HG02763 (cell line): ENCODE results near the gene ICAM1.

Experiments
- ATAC-seq: cut with Tn5 transposase; IDR thresholded peaks from one replicate; pipeline ENCODE4 v1.9.1; 2021; ENCODE audit warnings: mild to moderate bottlenecking, moderate library complexity; ENCODE audit not compliant: unreplicated experiment

ICAM1 gene

DNA sequence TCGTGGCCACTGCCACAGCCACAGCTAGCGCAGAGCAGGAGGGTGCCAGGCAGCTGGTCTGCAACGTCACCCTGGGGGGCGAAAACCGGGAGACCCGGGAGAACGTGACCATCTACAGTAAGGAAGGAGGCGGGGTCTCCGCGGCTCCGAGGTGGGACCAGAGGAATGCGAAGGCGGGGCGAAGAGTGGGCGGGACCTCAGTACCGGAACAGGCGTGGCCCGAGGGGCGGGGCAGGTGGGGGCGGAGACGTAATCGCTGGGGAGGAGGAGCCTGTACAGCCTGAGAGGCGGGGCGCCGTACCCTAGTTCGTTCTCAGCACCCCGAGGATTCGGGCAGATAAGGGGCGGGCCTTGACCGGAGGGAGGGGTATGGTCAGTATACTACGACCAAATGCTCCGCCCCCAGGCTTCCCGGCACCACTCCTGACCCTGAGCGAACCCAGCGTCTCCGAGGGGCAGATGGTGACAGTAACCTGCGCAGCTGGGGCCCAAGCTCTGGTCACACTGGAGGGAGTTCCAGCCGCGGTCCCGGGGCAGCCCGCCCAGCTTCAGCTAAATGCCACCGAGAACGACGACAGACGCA is 21.4 kb downstream of the ICAM1 start:
- ATAC-seq: peak; percentile 43

DNA sequence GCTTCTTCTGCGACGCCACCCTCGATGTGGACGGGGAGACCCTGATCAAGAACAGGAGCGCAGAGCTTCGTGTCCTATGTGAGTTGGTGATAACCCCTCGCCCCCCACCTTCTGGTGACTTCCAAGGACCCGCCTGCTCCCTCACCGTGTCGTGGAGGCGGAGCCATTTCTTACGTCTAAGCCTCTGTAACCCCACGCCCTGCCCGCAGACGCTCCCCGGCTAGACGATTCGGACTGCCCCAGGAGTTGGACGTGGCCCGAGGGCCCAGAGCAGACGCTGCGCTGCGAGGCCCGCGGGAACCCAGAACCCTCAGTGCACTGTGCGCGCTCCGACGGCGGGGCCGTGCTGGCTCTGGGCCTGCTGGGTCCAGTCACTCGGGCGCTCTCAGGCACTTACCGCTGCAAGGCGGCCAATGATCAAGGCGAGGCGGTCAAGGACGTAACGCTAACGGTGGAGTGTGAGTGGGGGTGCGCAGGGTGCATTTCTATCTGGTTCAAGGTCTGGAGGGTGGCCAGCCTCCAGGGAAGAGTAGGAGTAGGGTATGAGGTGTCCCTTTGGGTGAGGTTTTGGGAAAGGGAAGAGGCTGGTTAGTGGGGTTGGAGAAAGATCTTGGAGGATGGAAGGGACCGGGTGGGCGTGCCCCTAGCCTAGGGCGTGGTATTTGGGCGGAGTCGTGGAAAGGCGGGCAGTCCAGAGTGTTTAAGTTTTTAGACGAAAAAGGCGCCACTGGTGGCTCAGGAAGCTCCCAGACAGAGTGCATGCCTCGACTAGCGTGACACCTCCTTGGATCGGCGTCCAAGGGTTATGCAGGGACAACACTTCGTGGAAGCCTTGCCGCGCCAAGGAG is 22.1 kb downstream of the ICAM1 start:
- ATAC-seq: no peak

DNA sequence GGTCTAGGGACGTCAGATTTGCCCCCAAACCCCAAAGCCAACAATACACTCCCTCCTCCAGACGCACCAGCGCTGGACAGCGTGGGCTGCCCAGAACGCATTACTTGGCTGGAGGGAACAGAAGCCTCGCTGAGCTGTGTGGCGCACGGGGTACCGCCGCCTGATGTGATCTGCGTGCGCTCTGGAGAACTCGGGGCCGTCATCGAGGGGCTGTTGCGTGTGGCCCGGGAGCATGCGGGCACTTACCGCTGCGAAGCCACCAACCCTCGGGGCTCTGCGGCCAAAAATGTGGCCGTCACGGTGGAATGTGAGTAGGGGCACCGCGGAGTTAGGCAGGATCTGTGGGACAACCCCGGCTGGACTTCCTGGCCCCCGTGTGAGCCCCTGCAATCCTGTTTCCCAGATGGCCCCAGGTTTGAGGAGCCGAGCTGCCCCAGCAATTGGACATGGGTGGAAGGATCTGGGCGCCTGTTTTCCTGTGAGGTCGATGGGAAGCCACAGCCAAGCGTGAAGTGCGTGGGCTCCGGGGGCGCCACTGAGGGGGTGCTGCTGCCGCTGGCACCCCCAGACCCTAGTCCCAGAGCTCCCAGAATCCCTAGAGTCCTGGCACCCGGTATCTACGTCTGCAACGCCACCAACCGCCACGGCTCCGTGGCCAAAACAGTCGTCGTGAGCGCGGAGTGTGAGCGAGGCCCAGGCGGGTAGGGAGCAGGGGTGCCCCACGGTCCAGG is 22.9 kb downstream of the ICAM1 start:
- ATAC-seq: no peak

DNA sequence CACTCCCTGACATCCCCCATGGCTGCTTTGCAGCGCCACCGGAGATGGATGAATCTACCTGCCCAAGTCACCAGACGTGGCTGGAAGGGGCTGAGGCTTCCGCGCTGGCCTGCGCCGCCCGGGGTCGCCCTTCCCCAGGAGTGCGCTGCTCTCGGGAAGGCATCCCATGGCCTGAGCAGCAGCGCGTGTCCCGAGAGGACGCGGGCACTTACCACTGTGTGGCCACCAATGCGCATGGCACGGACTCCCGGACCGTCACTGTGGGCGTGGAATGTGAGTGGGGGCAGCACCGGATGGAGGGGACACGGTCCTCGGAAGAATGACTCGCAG is 23.4 kb downstream of the ICAM1 start:
- ATAC-seq: no peak

DNA sequence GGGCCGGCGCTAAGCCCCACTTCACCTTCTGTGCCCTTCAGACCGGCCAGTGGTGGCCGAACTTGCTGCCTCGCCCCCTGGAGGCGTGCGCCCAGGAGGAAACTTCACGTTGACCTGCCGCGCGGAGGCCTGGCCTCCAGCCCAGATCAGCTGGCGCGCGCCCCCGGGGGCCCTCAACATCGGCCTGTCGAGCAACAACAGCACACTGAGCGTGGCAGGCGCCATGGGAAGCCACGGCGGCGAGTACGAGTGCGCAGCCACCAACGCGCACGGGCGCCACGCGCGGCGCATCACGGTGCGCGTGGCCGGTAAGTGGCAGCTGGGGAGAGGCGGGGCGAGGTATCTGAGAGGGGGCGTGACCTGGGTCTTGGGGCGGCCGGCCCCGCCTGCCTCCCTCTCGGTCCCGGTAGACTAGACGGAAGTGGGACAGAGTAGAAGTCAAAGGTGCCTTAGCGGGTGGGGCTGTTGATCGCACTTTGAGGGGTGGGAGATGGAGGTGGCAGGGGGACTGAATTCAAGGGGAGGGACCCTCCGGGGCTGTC is 24.5 kb downstream of the ICAM1 start:
- no peak for ATAC-seq

DNA sequence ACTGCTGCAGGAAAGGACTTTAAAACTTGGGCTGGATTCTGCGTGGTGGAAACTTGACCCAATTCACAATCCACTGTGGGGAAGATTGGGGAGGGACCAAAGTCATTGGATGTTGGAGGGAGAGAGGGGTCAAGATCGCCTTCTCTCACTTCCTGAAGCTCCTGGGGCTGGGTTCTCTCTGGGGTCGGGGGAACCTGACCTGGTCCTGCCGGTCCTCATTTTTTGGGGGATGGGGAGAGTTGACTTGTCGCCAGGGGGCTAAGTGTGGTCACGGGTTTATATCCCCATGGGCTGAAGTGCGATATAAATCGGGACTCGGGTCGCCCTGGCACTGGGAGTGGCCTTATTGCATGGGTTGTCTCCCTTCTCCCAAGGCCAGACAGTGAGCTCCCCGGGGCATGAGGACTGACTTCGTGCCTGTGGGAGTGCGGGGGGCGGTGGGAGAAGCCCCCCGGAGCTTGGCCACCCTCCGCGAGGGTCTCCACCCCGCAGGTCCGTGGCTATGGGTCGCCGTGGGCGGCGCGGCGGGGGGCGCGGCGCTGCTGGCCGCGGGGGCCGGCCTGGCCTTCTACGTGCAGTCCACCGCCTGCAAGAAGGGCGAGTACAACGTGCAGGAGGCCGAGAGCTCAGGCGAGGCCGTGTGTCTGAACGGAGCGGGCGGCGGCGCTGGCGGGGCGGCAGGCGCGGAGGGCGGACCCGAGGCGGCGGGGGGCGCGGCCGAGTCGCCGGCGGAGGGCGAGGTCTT is 25.1 kb downstream of the ICAM1 start:
- no peak for ATAC-seq

DNA sequence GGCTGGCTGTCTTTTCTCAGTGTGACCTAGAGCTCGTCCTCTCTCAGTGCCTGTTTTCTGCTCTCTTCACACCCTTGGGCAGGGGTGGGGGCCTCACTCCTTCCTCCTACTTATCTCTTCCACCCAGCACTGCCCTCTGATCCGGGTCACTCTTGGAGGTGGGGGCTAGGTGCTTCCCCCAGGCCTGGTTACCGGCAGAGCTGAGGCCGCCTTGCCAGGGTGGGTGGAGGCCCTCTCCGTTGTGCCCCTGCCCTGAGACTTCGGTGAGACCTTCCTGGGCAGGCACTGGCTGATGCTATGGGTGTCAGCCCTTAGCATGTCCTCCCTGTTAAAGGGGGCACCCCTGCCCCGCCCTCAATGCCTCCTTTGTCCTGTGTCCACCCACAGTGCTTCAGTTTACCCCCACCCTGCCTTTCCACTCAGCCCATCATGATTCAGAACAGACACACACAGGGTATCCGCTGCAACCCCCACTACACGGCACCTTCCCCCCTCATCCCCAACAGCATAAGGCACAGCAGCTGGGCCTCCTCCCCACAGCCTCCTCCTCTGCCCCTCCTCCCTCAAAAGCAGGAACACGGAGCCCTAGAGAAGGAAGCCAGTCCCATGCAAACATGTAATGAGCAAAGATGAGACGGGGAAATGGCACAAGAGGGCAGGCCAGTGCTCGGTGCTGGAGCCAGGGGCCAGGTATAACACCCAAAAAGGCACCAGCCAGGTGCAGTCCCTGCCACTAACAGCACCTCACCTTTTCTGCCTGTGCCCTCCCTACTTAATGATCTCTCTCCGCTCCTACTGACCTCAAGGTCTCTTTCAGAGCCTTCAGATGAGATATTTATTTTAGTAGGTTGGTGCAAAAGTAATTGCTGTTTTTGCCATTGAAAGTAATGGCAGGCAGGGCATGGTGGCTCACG is 28.9 kb downstream of the ICAM1 start:
- no peak for ATAC-seq

DNA sequence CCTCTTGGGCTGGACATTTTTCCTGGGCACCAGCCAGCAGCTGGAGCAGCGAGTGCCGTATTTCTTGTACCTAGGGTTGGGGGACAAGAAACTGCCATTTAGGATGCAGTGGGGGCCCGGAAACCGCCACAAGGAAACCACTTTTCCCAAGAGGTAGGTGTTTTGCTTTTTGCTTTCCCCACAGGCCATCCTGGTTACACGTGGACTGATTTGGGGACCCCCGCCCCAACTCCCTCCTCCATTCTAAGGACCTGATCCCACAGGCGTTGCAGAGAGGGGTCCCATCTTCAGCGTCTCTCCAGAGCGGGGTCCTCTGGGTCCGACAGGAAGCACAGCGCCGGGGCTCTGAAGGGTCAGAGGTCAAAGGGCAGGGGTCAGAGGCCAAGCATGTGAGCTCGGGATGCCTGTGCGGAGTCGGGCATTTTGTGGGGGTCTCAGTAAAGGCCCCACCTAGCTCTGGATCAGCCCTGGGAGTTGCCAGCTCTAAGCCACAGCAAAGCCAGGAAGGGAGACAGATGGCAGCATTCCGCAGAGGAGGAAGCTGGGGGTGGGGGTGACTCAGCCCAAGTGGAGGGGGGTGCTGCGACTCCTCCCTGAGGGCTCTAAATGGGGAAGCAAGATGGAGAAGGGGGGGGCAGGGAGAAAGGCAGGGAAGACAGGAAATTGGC is 34.4 kb downstream of the ICAM1 start:
- ATAC-seq: no peak

DNA sequence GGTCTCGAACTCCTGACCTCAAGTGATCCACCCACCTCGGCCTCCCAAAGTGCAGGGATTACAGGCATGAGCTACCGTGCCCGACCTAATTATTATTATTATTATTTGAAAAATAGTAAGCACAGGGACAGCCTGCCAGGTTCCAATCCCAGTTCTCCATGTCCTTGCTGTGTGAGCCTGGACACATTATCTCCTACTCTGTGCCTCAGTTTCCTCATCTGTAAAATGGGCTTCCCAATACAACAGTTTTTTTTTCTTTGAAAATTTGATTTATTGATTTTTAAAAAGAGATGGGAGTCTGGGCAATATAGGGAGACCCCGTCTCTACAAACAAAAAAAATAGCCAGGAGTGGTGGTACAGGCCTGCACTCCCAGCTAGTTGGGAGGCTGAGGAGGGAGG is 35.4 kb downstream of the ICAM1 start:
- no peak for ATAC-seq

DNA sequence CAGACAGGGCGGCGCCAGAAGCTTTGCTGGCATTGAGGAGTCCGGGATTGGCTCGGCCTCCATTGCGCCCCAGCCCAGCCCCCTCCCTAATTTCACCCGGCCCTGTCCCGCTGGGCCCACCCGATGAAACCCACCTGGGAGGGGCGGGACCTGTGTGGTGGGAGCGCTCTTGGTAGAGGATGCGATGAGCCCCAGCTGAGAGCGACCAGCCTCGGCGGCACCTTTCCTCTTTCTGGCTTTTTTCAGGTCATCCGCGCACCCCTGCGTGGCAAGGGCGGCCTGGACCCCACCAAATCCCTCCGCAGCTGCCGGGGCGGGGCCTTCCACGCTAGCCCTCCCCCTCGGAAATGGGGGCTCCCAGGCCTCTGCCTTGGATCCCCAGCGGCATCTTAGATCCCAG is 38.5 kb downstream of the ICAM1 start, which contains the start of gene ZGLP1:
TSS of gene ZGLP1 (minus strand) at position 393 of the 400 bp plus-strand sequence.
- no peak for ATAC-seq

DNA sequence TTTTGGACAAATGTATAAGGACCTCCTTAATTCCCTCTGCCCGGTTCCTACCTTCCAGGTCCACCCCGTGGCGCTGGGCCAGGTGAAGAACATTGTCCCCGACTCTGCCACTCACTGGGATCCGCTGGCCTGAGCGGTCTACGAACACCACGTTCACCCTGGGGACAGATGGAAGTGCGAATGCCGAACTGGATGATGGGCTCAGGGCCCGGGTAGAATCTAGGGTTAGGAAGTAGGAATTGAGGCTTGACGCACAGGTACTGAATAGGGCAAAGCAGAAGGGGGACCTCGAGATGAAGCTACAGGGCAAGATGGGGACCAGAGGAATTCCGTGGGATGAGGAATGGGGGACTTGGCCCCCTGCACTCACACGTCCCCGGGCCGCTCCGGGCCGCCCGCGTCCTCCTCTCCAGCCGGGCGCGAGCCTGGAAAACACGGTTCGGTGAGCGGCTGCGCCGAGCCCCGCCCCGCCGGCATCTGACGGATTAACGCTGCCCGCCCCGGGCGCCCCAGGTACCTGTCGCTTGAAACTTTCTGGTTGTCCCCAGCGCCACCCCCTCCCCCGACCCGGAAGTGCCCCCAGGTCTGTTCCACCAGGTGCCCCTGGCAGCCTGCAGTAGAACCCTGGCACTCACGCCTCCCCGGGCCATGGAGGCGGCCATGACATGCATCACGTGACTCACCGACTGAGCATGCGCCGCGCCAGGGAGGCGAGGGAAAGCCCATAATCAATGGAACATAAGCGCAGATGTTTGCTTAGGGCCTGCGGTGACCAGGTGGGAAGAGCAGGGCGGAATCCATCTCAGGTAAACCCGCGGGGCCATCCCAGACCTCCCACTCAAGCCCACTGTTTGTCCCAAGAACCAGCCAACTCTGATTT is 44.7 kb downstream of the ICAM1 start, which contains the start of gene FDX2:
TSS of gene FDX2 (minus strand) at position 681 of the 880 bp plus-strand sequence. CDS start at position 662, 19 bp downstream.
- peak; percentile 72 for ATAC-seq

DNA sequence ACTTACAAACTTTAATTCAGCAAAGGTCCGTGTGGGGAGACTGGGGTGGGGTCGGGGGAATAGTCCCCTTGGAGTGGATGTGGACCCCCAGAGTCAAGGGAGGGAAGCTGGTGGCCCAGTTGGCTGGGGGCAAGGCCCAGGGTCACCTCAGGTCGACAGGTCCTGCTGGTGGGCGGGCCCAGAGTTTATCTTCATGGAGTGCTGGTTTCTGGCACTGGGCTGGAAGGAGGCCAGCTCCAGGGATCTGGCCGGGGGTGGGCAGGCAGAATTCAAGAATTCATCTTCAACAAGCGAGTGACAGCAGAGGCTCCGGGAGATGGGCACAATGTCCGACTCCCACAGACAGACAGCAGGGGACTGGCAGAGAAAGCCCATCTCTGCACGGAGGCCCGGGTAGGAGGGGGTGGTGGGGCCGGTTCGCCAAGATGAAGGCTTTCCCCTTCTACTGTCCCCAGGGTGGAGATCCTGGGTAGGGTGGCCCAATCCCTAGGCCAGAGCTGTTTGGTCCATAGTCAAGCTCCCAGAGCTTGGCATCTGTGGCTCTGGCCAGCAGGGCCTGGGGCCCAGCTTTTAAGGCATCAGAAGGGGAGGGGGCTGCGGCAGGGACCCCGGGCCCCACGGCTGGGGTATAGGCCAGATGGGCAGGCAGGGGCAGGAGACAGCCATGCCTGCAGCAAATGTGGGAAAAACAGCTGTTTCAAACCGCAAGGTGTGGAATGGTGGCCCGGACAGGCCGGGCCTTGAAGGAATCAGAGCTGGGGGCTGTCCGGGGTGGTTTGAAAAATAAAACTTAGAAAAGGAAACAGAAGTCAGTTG is 45.5 kb downstream of the ICAM1 start:
- ATAC-seq: no peak

DNA sequence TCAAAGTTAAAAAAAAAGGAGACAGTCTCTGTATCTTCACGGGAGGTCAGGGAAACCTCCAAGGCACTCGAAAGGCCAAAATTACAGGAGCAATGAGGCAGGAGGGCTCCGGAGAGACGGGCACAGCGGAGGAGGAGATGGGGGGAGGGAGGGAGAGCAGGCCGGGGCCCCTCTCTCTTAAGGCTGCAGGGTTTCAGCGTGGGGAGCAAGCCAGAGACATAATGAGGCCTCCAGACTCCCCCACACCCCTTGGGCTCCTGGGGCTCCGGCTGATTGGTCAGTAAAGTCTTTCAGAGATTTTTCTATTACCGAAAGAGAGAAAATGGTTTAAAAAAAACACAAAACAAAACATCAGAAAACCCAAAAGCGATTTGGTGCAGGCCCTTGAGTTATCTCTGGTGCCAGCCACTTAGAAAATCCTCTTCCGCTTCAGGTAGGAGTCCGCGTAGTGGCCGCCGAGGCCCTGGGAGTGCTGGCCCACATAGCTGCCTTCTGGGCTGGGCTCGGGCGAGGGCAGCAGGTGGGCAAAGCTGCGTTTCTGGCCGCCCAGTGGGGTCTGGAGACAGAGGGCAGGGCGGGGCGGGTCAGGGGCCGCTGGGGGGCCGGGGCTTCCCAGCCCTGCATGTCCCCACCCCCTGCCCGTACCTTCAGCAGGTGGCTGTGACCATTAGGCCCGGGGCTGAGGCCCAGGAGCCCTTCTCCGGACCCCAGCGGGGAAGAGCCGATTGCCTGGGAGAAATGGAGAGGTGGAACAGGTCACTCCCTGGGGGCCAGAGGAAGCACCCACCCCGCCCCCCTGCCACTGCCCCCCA is 46.3 kb downstream of the ICAM1 start:
- no peak for ATAC-seq

DNA sequence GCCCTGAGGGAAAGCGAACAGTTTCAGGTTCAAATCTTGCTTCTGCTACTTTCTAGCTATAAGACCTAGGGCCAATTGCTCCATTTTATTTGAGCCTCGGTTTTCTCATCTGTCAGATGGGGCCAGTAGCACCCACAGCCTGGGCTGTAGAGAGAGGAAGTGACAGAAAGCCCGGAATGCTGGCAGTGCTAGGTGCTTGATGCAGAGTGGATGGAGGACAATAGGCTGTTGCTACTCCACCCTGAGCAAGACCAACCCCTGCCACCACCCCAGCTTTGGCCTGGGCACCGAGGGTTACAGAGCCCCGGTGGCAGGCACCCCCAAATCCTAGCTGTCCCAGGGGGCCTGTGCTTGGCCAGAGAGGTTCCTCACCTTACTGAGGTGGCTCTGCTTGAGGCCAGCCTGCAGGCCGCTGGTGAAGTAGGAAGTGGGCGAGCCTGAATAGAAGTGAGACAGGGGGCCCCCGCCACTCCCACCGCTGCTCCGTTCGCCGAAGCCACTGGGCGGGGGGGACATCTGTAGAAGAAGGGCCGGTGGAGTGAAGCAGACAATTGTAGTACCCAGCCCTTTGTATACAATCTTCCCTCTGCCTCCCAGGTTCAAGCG is 47.0 kb downstream of the ICAM1 start:
- no peak for ATAC-seq

DNA sequence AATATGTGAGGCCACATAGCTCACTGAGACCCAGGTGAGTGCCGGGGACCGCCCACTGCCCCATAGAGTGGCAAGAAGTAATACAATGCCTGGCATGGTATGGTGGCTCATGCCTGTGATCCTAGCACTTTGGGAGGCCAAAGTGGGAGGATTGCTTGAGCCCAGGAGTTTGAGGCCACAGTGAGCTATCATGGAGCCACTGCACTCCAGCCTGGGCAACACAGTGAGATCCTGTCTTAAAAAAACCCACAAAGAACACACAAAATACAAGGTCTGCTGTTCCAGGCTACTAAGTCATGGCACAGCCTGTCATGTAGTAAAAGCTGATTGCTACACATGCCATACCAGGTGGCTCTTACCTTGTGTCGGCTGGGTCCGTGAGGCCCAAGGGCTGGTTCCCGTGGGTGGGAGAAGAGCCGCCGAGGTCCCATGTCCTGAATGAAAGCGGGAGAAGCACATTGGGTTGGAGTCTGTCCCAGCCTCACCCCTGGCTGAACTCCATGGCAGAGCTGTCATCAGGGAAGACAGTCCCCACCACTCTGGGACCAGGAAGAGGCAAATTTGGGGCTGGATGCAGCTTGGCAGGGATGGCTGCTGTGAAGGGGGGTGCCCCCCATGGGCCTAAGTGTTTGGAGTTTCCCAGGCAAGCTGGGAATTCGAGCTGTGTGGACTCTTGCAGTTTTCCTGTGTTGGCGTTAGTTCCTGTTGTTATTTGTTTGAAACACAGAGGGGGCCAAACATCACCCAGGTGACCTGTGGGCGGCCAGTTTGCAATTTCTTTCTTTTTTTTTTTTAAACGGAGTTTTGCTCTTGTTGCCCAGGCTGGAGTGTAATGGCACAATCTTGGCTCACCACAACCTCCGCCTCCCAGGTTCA is 48.1 kb downstream of the ICAM1 start:
- no peak for ATAC-seq
